Memory B cell (primary cell): ENCODE measurements around the gene KAZALD1.

Source experiments
- ATAC-seq: fragments of 150-1000 bp; cut with Tn5 transposase; 2 replicates; pipeline ENCODE4 v1.10.0; 2021; ENCODE audit warnings: low read depth, mild to moderate bottlenecking, moderate library complexity
- DNase-seq, 2 donors: peaks; one replicate each; pipeline ENCODE4 v3.0.0; 2022; ENCODE audit warnings: low spot score in 2 of 2
- H3K27ac Mint-ChIP-seq: one replicate; pipeline ENCODE4 v1.8.0; 2022; ENCODE audit warnings: mild to moderate bottlenecking, moderate library complexity, mixed read lengths
- H3K27me3 Mint-ChIP-seq: one replicate; pipeline ENCODE4 v1.8.0; 2022; ENCODE audit warnings: mixed read lengths
- H3K36me3 Mint-ChIP-seq: one replicate; pipeline ENCODE4 v1.8.0; 2022; ENCODE audit warnings: mild to moderate bottlenecking, mixed read lengths
- H3K4me1 Mint-ChIP-seq: one replicate; pipeline ENCODE4 v1.8.0; 2022; ENCODE audit warnings: mixed read lengths
- H3K4me3 Mint-ChIP-seq: one replicate; pipeline ENCODE4 v1.8.0; 2022; ENCODE audit warnings: mild to moderate bottlenecking, moderate library complexity, mixed read lengths
- H3K9me3 Mint-ChIP-seq: one replicate; pipeline ENCODE4 v1.8.0; 2022; ENCODE audit warnings: mixed read lengths

Gene KAZALD1

DNA sequence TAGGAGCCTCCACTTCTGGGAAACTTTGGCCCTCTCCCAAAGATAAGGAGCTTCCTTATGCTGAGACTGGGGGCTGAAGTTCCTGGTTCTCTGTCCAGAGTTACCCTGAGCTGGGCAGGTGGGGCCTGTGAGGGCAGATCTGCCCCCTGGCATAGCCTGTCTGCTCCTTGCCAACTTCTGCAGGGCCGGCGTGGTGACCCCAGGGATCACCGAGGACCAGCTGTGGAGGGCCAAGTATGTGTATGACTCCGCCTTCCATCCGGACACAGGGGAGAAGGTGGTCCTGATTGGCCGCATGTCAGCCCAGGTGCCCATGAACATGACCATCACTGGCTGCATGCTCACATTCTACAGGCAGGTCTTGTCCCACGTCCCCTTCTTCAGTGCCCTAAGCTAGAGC is 26.5 kb upstream of the KAZALD1 start:
- no peaks in the 10 kb centered on the region for H3K27me3 Mint-ChIP-seq
- peaks cover 12% of the 10 kb centered on the region for H3K36me3 Mint-ChIP-seq
- H3K9me3 Mint-ChIP-seq, result no peaks in the 10 kb centered on the region
- no peak overlapping the region for H3K27ac Mint-ChIP-seq
- peaks cover 15% of the 10 kb centered on the region for H3K4me1 Mint-ChIP-seq
- DNase-seq (no peak), ATAC-seq (no peak)
- no peak overlapping the region for H3K4me3 Mint-ChIP-seq

GRCh38 chr10:101035916-101036702 is 25.7 kb upstream of the KAZALD1 start:
- ATAC-seq, result no peak
- Mint-ChIP-seq H3K27me3 (no peaks in the 10 kb centered on the region), H3K4me3 (no peak overlapping the region), H3K36me3 (peaks cover 12% of the 10 kb centered on the region), H3K4me1 (peaks cover 14% of the 10 kb centered on the region), H3K27ac (no peak overlapping the region), H3K9me3 (no peaks in the 10 kb centered on the region)
- DNase-seq, result no peak

DNA sequence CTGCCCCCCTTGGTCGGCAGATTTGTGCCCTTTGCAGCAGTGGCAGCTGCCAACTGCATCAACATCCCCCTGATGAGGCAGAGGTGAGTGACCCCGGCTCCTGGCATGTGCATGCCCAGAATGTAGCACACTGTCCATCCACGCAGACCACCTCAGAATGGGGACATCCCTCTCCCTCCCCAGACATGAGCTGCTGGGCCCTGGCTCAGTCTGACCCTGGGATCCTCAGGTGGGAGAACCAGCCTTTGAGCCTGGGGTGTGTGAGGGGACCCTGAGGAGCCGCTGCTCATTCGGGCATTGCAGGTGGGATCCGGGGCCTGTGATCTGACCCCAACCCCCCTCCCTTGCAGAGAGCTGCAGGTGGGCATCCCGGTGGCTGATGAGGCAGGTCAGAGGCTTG is 25.1 kb upstream of the KAZALD1 start:
- Mint-ChIP-seq H3K9me3 (no peaks in the 10 kb centered on the region), H3K27me3 (no peaks in the 10 kb centered on the region), H3K36me3 (peaks cover 12% of the 10 kb centered on the region), H3K4me1 (peaks cover 10% of the 10 kb centered on the region), H3K4me3 (no peak overlapping the region), H3K27ac (no peak overlapping the region)
- ATAC-seq (no peak), DNase-seq (no peak)

- Mint-ChIP-seq H3K36me3 (peaks cover 12% of the 10 kb centered on the region), H3K9me3 (no peaks in the 10 kb centered on the region), H3K4me1 (peaks cover 7% of the 10 kb centered on the region), H3K27me3 (no peaks in the 10 kb centered on the region), H3K27ac (no peak overlapping the region), H3K4me3 (no peak overlapping the region)
- no peak for DNase-seq
- ATAC-seq, result no peak
Observed at GRCh38 chr10:101038484-101038883, 23.3 kb upstream of the KAZALD1 start.

DNA sequence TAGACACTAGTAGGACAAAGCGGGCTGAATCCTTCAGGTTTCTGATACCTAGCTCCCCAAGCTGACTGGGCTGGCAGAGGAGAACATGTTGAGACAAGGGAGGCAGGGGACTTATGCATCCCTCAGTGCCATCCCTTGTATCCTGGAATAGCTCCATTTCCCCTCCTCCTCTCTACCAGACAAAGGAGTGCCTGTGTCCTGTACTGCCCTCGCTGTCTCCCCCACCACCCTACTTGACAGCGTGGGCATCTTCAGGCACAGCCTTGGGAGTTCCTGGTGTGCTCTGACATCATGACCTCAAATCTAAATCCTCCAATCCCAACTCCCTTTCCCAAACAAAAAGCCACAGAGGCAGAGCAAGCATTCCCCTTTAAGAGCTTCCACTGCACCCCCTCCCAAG is 21.7 kb upstream of the KAZALD1 start:
- H3K4me1 Mint-ChIP-seq, result peaks cover 9% of the 10 kb centered on the region
- ATAC-seq (no peak), DNase-seq (no peak)
- H3K36me3 Mint-ChIP-seq, result peaks cover 12% of the 10 kb centered on the region
- H3K27me3 Mint-ChIP-seq, result no peaks in the 10 kb centered on the region
- H3K9me3 Mint-ChIP-seq, result no peaks in the 10 kb centered on the region
- H3K4me3 Mint-ChIP-seq, result no peak overlapping the region
- no peak overlapping the region for H3K27ac Mint-ChIP-seq

GRCh38 chr10:101040851-101041250 is 20.9 kb upstream of the KAZALD1 start:
- H3K36me3 Mint-ChIP-seq, result peaks cover 12% of the 10 kb centered on the region
- ATAC-seq, result no peak

DNA sequence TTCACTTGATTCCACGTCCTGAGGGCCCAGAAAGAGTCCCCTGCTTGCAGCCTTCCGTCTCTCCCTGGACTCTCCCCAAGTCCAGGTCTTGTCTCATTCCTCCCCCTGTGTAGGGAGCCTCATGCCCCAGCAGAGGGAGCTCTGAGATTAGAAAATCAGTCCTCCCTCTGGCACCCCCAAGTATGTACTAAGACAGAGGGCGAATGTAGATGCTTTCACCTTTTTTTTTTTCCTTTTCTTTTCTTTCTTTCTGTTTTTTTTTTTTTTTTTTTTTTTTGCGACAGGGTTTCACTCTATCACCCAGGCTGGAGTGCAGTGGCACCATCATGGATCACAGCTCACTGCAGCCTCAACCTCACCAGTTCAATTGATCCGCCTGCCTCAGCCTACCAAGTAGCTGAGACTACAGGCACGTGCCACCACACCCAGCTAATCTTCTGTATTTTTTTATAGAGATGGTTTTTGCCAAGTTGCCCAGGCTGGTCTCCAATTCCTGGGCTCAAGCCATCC is 20.5 kb upstream of the KAZALD1 start:
- ATAC-seq (peak; percentile 81), DNase-seq (peak; percentile 64 to 75)
- H3K27me3 Mint-ChIP-seq, result peaks cover 1% of the 10 kb centered on the region
- H3K4me1 Mint-ChIP-seq, result peaks cover 9% of the 10 kb centered on the region
- no peak overlapping the region for H3K4me3 Mint-ChIP-seq
- no peaks in the 10 kb centered on the region for H3K9me3 Mint-ChIP-seq
- H3K36me3 Mint-ChIP-seq, result peaks cover 12% of the 10 kb centered on the region
- no peak overlapping the region for H3K27ac Mint-ChIP-seq

More at GRCh38 chr10:101040851-101041250, 20.9 kb upstream of the KAZALD1 start:
- peaks cover 9% of the 10 kb centered on the region for H3K4me1 Mint-ChIP-seq
- no peaks in the 10 kb centered on the region for H3K9me3 Mint-ChIP-seq
- H3K27me3 Mint-ChIP-seq, result no peaks in the 10 kb centered on the region
- no peak overlapping the region for H3K27ac Mint-ChIP-seq
- DNase-seq, result no peak
- H3K4me3 Mint-ChIP-seq, result no peak overlapping the region

DNA sequence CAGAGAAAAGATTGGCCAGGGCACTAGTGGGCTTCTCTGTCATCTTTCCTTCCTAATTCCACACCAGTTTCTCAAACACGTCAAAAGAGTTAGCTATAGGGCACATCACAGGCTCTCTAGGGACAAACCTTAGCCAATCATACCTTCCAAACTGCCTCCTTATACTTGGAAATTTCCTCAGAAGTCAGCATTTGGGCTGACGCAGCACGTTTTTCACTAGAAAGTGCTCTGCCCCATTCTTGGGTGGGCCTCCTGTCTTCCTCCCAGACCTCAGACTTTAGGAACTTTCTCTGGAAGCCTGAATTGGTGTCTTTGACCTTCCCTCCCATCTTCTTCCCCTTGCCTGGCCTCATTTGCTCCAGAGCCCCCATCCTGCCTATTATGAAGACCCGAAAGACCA is 19.7 kb upstream of the KAZALD1 start:
- Mint-ChIP-seq H3K4me1 (peaks cover 9% of the 10 kb centered on the region), H3K4me3 (peak overlapping the region; percentile 94), H3K36me3 (peaks cover 12% of the 10 kb centered on the region), H3K27ac (no peak overlapping the region), H3K9me3 (no peaks in the 10 kb centered on the region), H3K27me3 (peaks cover 8% of the 10 kb centered on the region)
- DNase-seq, result no peak
- no peak for ATAC-seq

GRCh38 chr10:101042667-101043362 is 19.0 kb upstream of the KAZALD1 start:
- H3K4me1 Mint-ChIP-seq, result peaks cover 9% of the 10 kb centered on the region
- ATAC-seq (peak; percentile 89), DNase-seq (peak; percentile 67 to 74)
- peak overlapping the region; percentile 94 for H3K4me3 Mint-ChIP-seq
- peaks cover 8% of the 10 kb centered on the region for H3K36me3 Mint-ChIP-seq
- H3K27ac Mint-ChIP-seq, result peak overlapping the region; percentile 95
- H3K27me3 Mint-ChIP-seq, result peaks cover 10% of the 10 kb centered on the region
- no peaks in the 10 kb centered on the region for H3K9me3 Mint-ChIP-seq

DNA sequence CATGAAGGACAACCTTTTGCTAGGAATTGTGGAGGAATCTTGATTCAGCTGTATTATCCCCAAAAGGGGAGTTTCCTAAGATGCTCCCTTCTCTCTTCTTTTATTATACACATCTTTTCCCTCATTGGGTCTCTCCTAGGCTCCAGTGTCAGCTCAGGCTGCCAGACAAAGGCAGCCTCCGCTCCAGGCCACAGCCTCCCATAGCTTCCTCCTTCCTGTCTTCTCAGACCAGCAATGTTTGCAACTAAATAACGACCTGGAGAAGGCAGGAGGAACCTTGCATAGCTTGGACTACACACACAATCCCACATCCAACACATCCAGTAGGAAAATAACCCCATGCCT is 18.5 kb upstream of the KAZALD1 start:
- no peak for DNase-seq
- H3K27me3 Mint-ChIP-seq, result peaks cover 12% of the 10 kb centered on the region
- H3K4me1 Mint-ChIP-seq, result peaks cover 10% of the 10 kb centered on the region
- no peak for ATAC-seq
- peaks cover 4% of the 10 kb centered on the region for H3K36me3 Mint-ChIP-seq
- H3K27ac Mint-ChIP-seq, result peak overlapping the region; percentile 95
- no peaks in the 10 kb centered on the region for H3K9me3 Mint-ChIP-seq
- H3K4me3 Mint-ChIP-seq, result peak overlapping the region; percentile 94

- Mint-ChIP-seq H3K4me1 (peaks cover 16% of the 10 kb centered on the region), H3K9me3 (no peaks in the 10 kb centered on the region), H3K27ac (no peak overlapping the region), H3K36me3 (peaks cover 4% of the 10 kb centered on the region), H3K27me3 (peaks cover 18% of the 10 kb centered on the region), H3K4me3 (no peak overlapping the region)
- no peak for ATAC-seq
- DNase-seq, result no peak
Observed at GRCh38 chr10:101044117-101044516, 17.7 kb upstream of the KAZALD1 start.

GRCh38 chr10:101046332-101047238 is 15.2 kb upstream of the KAZALD1 start:
- H3K27ac Mint-ChIP-seq, result no peak overlapping the region
- peaks cover 19% of the 10 kb centered on the region for H3K4me1 Mint-ChIP-seq
- H3K36me3 Mint-ChIP-seq, result peaks cover 2% of the 10 kb centered on the region
- ATAC-seq, result no peak
- H3K27me3 Mint-ChIP-seq, result peaks cover 28% of the 10 kb centered on the region
- H3K4me3 Mint-ChIP-seq, result no peak overlapping the region
- H3K9me3 Mint-ChIP-seq, result no peaks in the 10 kb centered on the region
- no peak for DNase-seq

GRCh38 chr10:101047268-101047667 is 14.5 kb upstream of the KAZALD1 start:
- H3K27me3 Mint-ChIP-seq, result peaks cover 28% of the 10 kb centered on the region

More at GRCh38 chr10:101047268-101047667, 14.5 kb upstream of the KAZALD1 start:
- peaks cover 19% of the 10 kb centered on the region for H3K4me1 Mint-ChIP-seq
- H3K36me3 Mint-ChIP-seq, result peaks cover 2% of the 10 kb centered on the region
- H3K4me3 Mint-ChIP-seq, result no peak overlapping the region
- H3K27ac Mint-ChIP-seq, result no peak overlapping the region
- no peaks in the 10 kb centered on the region for H3K9me3 Mint-ChIP-seq
- DNase-seq, result no peak
- no peak for ATAC-seq
